Medulla oblongata (tissue), 1 donor: ENCODE measurements around the gene RASSF4.

Experiments used
- DNase-seq: peaks from one replicate; pipeline ENCODE4 v3.0.0-alpha.2; 2015; ENCODE audit errors: extremely low spot score

RASSF4 gene

GRCh38 chr10:44962870-44963738 is 3.5 kb downstream of the RASSF4 start:
- DNase-seq = peak; percentile 68

- DNase-seq = peak; percentile 97
Measured at GRCh38 chr10:44963772-44964633, 4.4 kb downstream of the RASSF4 start.

GRCh38 chr10:44965104-44965503 is 5.5 kb downstream of the RASSF4 start:
- DNase-seq = peak; percentile 15

- DNase-seq = peak; percentile 23
Measured at GRCh38 chr10:44965651-44966097, 6.1 kb downstream of the RASSF4 start.

GRCh38 chr10:44966129-44966815 is 6.7 kb downstream of the RASSF4 start:
- DNase-seq = no peak

- peak; percentile 27 for DNase-seq
Measured at GRCh38 chr10:44966816-44967509, 7.4 kb downstream of the RASSF4 start.

GRCh38 chr10:44967616-44968015 is 8.0 kb downstream of the RASSF4 start:
- peak; percentile 55 for DNase-seq

- peak; percentile 82 for DNase-seq
Measured at GRCh38 chr10:44968091-44968490, 8.5 kb downstream of the RASSF4 start.

GRCh38 chr10:44968500-44969400 is 9.1 kb downstream of the RASSF4 start:
- DNase-seq = peak; percentile 19

- no peak for DNase-seq
Measured at GRCh38 chr10:44969854-44970253, 10.3 kb downstream of the RASSF4 start.

GRCh38 chr10:44970812-44971395 is 11.3 kb downstream of the RASSF4 start:
- DNase-seq = no peak

GRCh38 chr10:44971434-44971833 is 11.8 kb downstream of the RASSF4 start:
- DNase-seq = no peak

GRCh38 chr10:44971935-44972757 is 12.5 kb downstream of the RASSF4 start:
- no peak for DNase-seq

GRCh38 chr10:44972874-44973306 is 13.3 kb downstream of the RASSF4 start:
- no peak for DNase-seq

GRCh38 chr10:44973323-44974081 is 13.9 kb downstream of the RASSF4 start:
- no peak for DNase-seq

GRCh38 chr10:44974082-44974627 is 14.6 kb downstream of the RASSF4 start:
- DNase-seq = peak; percentile 30

- DNase-seq = peak; percentile 83
Measured at GRCh38 chr10:44974628-44975430, 15.2 kb downstream of the RASSF4 start.
